Mesenchymal stem cell (in vitro differentiated cells and primary cell): ENCODE data around the gene CH25H.

Source experiments
- DNase-seq: peaks from one replicate; pipeline ENCODE4 v3.0.0-alpha.2; 2013
- H2AFZ ChIP-seq: one replicate; pipeline ENCODE4 v1.6.1; 2013; ENCODE audit warnings: low read depth, mild to moderate bottlenecking, control low read depth, inconsistent platforms, low read length, moderate library complexity
- H2AK5ac ChIP-seq: 2 replicates; pipeline ENCODE4 v1.6.1; 2013; ENCODE audit warnings: low read length, moderate library complexity, mild to moderate bottlenecking, inconsistent platforms; ENCODE audit not compliant: severe bottlenecking
- H2BK120ac ChIP-seq: one replicate; pipeline ENCODE4 v1.6.1; 2013; ENCODE audit warnings: low read depth, mild to moderate bottlenecking, inconsistent platforms, low read length, moderate library complexity
- H2BK12ac ChIP-seq, 2 experiments: one replicate each; pipeline ENCODE4 v1.6.1; 2013; ENCODE audit warnings: inconsistent platforms in 2 of 2, low read length in 2 of 2, mild to moderate bottlenecking in 2 of 2, moderate library complexity in 2 of 2, control low read depth in 1 of 2
- H2BK15ac ChIP-seq: one replicate; pipeline ENCODE4 v1.6.1; 2013; ENCODE audit warnings: mild to moderate bottlenecking, low read depth, inconsistent platforms; ENCODE audit not compliant: poor library complexity, severe bottlenecking
- H2BK5ac ChIP-seq: 2 replicates; pipeline ENCODE4 v1.6.1; 2013; ENCODE audit warnings: low read depth, mild to moderate bottlenecking, low read length, control low read depth, inconsistent platforms; ENCODE audit not compliant: poor library complexity, severe bottlenecking
- H3K14ac ChIP-seq, 2 experiments: one replicate each; pipeline ENCODE4 v1.6.1; 2013; ENCODE audit warnings: inconsistent platforms in 2 of 2, low read length in 2 of 2, control low read depth in 1 of 2, mild to moderate bottlenecking in 1 of 2, moderate library complexity in 1 of 2
- H3K18ac ChIP-seq, 2 experiments: one replicate each; pipeline ENCODE4 v1.6.1; 2013; ENCODE audit warnings: inconsistent platforms in 2 of 2, low read length in 2 of 2, control low read depth in 1 of 2, low read depth in 1 of 2, mild to moderate bottlenecking in 1 of 2
- H3K23ac ChIP-seq, 2 experiments: one replicate each; pipeline ENCODE4 v1.6.1; 2013; ENCODE audit warnings: inconsistent platforms in 2 of 2, low read length in 2 of 2, mild to moderate bottlenecking in 2 of 2, moderate library complexity in 2 of 2, control low read depth in 1 of 2
- H3K27ac ChIP-seq: 2 replicates; pipeline ENCODE4 v1.5.1; 2013; ENCODE audit warnings: mild to moderate bottlenecking, moderate library complexity, low read length, control low read depth, inconsistent platforms; ENCODE audit not compliant: poor library complexity, severe bottlenecking
- H3K27me3 ChIP-seq, 2 experiments: 2 replicates each; pipeline versions ENCODE4 v1.6.1 to v1.7.0; 2013; ENCODE audit warnings: low read length in 2 of 2, mild to moderate bottlenecking in 2 of 2, moderate library complexity in 2 of 2, control low read depth in 1 of 2, inconsistent platforms in 1 of 2; ENCODE audit not compliant: control insufficient read depth in 1 of 2, insufficient read depth in 1 of 2
- H3K36me3 ChIP-seq, 2 experiments: 2 replicates each; pipeline versions ENCODE4 v1.6.1 to v1.7.0; 2013; ENCODE audit warnings: low read length in 2 of 2, control low read depth in 1 of 2, inconsistent platforms in 1 of 2, low read depth in 1 of 2, mild to moderate bottlenecking in 1 of 2; ENCODE audit not compliant: insufficient read depth in 2 of 2, control insufficient read depth in 1 of 2
- H3K4ac ChIP-seq, 2 experiments: one replicate each; pipeline ENCODE4 v1.6.1; 2013; ENCODE audit warnings: inconsistent platforms in 2 of 2, low read length in 2 of 2, mild to moderate bottlenecking in 2 of 2, moderate library complexity in 2 of 2, control low read depth in 1 of 2, low read depth in 1 of 2
- H3K4me1 ChIP-seq: 2 replicates; pipeline ENCODE4 v1.6.1; 2013; ENCODE audit warnings: low read depth, low read length, control low read depth; ENCODE audit not compliant: control insufficient read depth, insufficient read depth
- H3K4me2 ChIP-seq: 2 replicates; pipeline ENCODE4 v1.6.1; 2013; ENCODE audit warnings: low read length, mild to moderate bottlenecking, inconsistent platforms; ENCODE audit not compliant: poor library complexity, severe bottlenecking
- H3K4me3 ChIP-seq, 2 experiments: 2 replicates each; pipeline versions ENCODE4 v1.5.1 to v1.7.0; 2013; ENCODE audit warnings: low read length in 2 of 2, mild to moderate bottlenecking in 2 of 2, control low read depth in 1 of 2, low read depth in 1 of 2; ENCODE audit not compliant: insufficient read depth in 1 of 2
- H3K79me1 ChIP-seq: replicated peaks from 2 replicates; pipeline ENCODE4 v1.6.1; 2013; ENCODE audit warnings: mild to moderate bottlenecking, control low read depth, low read length, inconsistent platforms; ENCODE audit not compliant: poor library complexity, severe bottlenecking
- H3K9ac ChIP-seq: 2 replicates; pipeline ENCODE4 v1.7.0; 2013; ENCODE audit warnings: mild to moderate bottlenecking, low read length, moderate library complexity
- H3K9me3 ChIP-seq: 2 replicates; pipeline ENCODE4 v1.7.0; 2013; ENCODE audit warnings: mild to moderate bottlenecking, low read length; ENCODE audit not compliant: control insufficient read depth
- H4K8ac ChIP-seq: one replicate; pipeline ENCODE4 v1.6.1; 2013; ENCODE audit warnings: inconsistent platforms, mild to moderate bottlenecking, low read length, moderate library complexity
- H4K91ac ChIP-seq: one replicate; pipeline ENCODE4 v1.6.1; 2013; ENCODE audit warnings: mild to moderate bottlenecking, low read length, inconsistent platforms
- WGBS: methylation state at CpG from one replicate; pipeline ENCODE4 v1.1.7; 2013; ENCODE audit warnings: mixed read lengths; 5-methylcytosine and 5-hydroxymethylcytosine counted together

CH25H gene

DNA sequence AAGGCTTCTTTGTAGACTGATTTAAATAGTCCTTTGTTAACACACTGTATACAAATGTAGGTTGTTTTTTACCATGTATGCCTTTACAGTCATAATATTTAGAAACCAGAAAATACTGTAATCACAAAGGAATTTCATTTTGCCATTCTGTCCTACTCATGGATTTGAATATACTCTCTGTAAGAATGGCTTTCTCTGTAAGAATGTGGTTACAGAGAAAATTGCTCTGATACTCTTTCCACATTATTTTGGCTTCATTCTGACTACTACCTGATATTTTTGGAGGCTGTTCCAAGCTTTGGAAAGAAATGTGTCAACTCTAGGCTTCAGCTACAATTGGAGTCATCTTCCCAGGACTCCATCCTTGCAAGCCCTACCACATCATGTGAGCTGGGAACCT is 23.5 kb downstream of the CH25H start:
- no peak overlapping the region for H2AFZ ChIP-seq
- H3K9ac ChIP-seq, result no peak overlapping the region
- H3K23ac ChIP-seq, result no peak overlapping the region
- no peak overlapping the region for H4K91ac ChIP-seq
- peaks cover 0 to 11% of the 10 kb centered on the region in 2 experiments for H3K27me3 ChIP-seq
- H2BK120ac ChIP-seq, result no peak overlapping the region
- H3K18ac ChIP-seq, result no peak overlapping the region
- no peak overlapping the region for H3K27ac ChIP-seq
- no peak for DNase-seq
- no peak overlapping the region for H4K8ac ChIP-seq
- H2AK5ac ChIP-seq, result no peak overlapping the region
- no peaks in the 10 kb centered on the region for H3K79me1 ChIP-seq
- H3K14ac ChIP-seq, result no peak overlapping the region
- H3K9me3 ChIP-seq, result peaks cover 6% of the 10 kb centered on the region
- H3K4me1 ChIP-seq, result no peaks in the 10 kb centered on the region
- H2BK15ac ChIP-seq, result no peak overlapping the region
- H3K4ac ChIP-seq, result no peak overlapping the region
- no peak overlapping the region for H2BK12ac ChIP-seq
- no peak overlapping the region for H2BK5ac ChIP-seq
- H3K36me3 ChIP-seq, result no peaks in the 10 kb centered on the region
- H3K4me2 ChIP-seq, result no peak overlapping the region
- H3K4me3 ChIP-seq, result no peak overlapping the region

DNA sequence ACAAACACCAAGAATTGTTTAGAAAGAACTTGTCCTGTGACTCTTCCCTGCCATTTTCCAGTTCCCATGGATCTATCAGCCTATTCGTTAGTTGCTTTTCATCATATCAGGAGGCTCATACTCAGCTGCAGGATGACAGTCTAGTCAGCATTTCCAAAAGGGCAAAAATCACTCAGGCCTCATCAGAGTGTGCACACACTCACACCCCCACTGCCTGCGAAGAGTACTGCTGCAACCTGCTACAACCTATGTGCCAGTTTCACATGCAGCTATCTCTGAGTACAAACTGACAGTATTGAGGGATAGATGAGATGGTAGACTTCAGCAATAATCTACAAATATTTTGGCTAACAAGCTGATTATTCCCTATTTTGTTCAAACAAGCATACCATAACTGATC is 24.2 kb downstream of the CH25H start:
- Histone ChIP-seq H3K36me3 (no peaks in the 10 kb centered on the region), H3K14ac (peak overlapping the region in 1 of 2 experiments; percentile 74), H3K9me3 (peaks cover 6% of the 10 kb centered on the region), H4K8ac (no peak overlapping the region), H2BK15ac (no peak overlapping the region), H3K79me1 (no peaks in the 10 kb centered on the region), H2BK120ac (no peak overlapping the region), H2BK12ac (peak overlapping the region in 1 of 2 experiments; percentile 6), H3K4me1 (no peaks in the 10 kb centered on the region), H3K4me3 (no peak overlapping the region), H2BK5ac (no peak overlapping the region), H3K23ac (no peak overlapping the region), H2AFZ (no peak overlapping the region), H3K27me3 (peaks cover 0 to 18% of the 10 kb centered on the region in 2 experiments), H3K4ac (no peak overlapping the region), H2AK5ac (no peak overlapping the region), H3K27ac (no peak overlapping the region), H3K18ac (no peak overlapping the region), H3K4me2 (no peak overlapping the region), H4K91ac (no peak overlapping the region), H3K9ac (no peak overlapping the region)
- WGBS, result 90% methylated on average over 1 of the region's 2 CpGs
- DNase-seq, result no peak

GRCh38 chr10:89175816-89176215 is 31.3 kb downstream of the CH25H start:
- H2BK12ac ChIP-seq, result no peak overlapping the region
- H3K4me2 ChIP-seq, result no peak overlapping the region
- H3K4me1 ChIP-seq, result no peaks in the 10 kb centered on the region
- no peak overlapping the region for H3K23ac ChIP-seq
- H3K36me3 ChIP-seq, result no peaks in the 10 kb centered on the region
- H2BK15ac ChIP-seq, result no peak overlapping the region
- no peak overlapping the region for H2AFZ ChIP-seq
- no peak overlapping the region for H3K18ac ChIP-seq
- H3K27ac ChIP-seq, result no peak overlapping the region
- H4K91ac ChIP-seq, result no peak overlapping the region
- no peak for DNase-seq
- H2BK5ac ChIP-seq, result no peak overlapping the region
- no peak overlapping the region for H2AK5ac ChIP-seq
- H3K4me3 ChIP-seq, result no peak overlapping the region
- H3K27me3 ChIP-seq, result peaks cover 0 to 29% of the 10 kb centered on the region in 2 experiments
- H4K8ac ChIP-seq, result no peak overlapping the region
- no peak overlapping the region for H2BK120ac ChIP-seq
- no peak overlapping the region for H3K4ac ChIP-seq
- H3K9me3 ChIP-seq, result peaks cover 6% of the 10 kb centered on the region
- H3K9ac ChIP-seq, result no peak overlapping the region
- H3K79me1 ChIP-seq, result no peaks in the 10 kb centered on the region
- H3K14ac ChIP-seq, result no peak overlapping the region

DNA sequence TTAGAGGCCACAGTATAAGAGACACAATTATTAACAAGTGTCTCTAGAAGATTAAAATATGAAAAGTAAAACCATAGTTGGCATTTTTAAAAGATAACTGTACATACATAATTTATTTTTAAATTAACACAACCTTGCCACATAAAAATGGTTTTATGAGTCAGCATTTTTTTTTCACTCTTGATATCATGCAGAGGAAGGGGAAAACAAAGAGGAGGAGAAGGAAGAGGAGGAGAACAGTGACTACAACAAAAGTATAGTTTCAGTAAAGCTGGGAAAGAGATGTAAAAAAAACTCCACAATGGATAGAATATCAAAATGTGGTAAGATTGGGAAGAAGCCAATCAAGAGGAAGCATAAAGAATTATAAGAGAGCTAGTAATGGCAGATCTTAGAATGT is 34.0 kb downstream of the CH25H start:
- Histone ChIP-seq H3K23ac (no peak overlapping the region), H3K18ac (no peak overlapping the region), H3K36me3 (no peaks in the 10 kb centered on the region), H2BK15ac (no peak overlapping the region), H2AK5ac (no peak overlapping the region), H3K4me1 (no peaks in the 10 kb centered on the region), H2BK5ac (no peak overlapping the region), H2BK12ac (no peak overlapping the region), H3K9me3 (no peaks in the 10 kb centered on the region), H3K9ac (peak overlapping the region; percentile 18), H3K27ac (no peak overlapping the region), H2BK120ac (no peak overlapping the region), H3K79me1 (no peaks in the 10 kb centered on the region), H3K4me2 (no peak overlapping the region), H3K4me3 (no peak overlapping the region), H3K4ac (no peak overlapping the region), H3K27me3 (peaks cover 0 to 26% of the 10 kb centered on the region in 2 experiments), H2AFZ (no peak overlapping the region), H3K14ac (no peak overlapping the region), H4K8ac (no peak overlapping the region), H4K91ac (no peak overlapping the region)
- DNase-seq, result no peak
